ENCODE data around the gene RGL4.

RGL4 gene

DNA sequence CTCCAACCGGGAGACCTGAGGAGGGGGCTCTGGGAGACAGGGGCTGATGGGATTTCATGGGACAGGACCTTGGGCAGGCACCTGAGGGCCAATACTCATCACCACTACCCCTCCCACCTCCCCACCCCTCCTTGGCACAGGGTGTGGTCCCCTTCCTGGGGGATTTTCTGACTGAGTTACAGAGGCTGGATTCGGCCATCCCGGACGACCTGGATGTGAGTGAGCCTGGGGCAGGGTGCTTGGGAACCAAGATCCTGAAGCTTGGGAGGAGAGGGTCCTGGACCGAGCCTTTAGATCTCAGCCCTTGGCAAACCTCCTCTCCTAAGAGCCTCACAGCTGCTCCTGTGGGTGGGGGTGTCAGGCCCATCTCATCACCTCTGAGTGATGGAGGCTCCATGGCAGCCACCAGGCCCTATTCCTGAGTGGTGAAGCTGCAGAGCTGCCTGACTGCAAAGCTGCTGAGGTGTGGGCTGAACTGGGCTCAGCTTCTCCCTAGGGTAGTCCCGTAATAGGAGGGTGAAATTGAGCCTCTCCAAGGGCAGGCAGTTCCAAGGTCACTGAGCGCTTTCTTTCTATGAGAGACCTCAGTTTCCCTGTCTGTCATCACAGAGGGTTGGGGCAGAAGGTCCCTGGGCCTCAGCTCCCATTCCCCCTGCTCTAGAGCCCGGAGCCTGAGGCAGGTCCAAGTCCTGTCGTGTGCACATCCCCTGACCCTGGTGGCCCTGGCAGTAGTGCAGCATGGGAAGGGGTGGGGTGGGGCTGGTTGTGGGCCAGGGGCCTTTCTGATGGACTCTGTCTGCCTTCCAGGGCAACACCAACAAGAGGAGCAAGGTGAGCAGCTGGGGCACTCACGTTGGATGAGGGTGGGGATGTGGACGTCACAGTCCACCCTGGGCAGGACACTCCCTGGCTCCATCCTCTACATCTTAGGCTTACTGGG, 6.5 kb downstream of the RGL4 start:
- DNase-seq (ENCODE audit: low read depth in 3 of 3, low spot score in 1 of 3): no peak

DNA sequence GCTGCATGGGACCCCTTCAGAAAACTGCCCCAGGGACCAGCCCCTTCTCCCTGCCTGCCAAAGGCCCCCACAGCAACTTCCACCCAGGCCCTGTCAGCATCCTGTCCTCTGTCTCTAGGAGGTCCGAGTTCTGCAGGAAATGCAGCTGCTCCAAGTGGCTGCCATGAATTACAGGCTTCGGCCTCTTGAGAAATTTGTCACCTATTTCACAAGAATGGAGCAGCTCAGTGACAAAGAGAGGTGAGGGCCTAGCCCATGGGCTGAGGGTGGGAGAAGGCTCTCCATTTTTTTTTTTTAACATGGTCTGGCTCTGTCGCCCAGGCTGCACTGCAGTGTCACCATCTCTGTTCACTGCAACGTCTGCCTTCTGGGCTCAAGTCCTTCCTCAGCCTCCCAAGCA, 7.3 kb downstream of the RGL4 start:
- no peak for DNase-seq (ENCODE audit: low read depth in 3 of 3, low spot score in 1 of 3)

DNA sequence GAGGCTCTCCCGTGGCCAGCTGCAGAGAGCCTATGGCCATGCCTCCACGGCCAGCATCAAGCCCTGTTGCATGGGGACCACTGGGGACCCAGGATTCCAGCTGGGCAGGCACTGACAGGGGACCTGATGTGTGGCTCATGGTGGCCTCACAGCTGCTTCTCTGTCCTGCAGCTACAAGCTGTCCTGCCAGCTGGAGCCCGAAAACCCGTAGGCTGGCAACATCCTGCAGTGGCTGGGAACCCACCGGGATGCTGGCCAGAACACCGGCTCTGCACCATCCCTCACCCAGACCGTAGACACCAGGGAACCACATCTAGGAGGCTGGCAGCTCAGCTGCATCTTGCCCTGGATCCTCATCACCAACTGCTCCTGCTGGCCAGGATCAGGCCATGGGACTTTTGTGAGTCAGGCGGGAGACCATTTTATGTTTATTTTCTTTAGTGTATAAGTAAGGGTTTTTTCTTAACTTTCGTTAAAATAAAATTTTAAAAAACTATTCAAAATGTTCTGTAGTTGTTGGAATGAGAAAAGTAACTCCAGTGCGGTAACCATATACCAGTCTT, 7.9 kb downstream of the RGL4 start:
- DNase-seq (ENCODE audit: low read depth in 3 of 3, low spot score in 1 of 3): no peak

DNA sequence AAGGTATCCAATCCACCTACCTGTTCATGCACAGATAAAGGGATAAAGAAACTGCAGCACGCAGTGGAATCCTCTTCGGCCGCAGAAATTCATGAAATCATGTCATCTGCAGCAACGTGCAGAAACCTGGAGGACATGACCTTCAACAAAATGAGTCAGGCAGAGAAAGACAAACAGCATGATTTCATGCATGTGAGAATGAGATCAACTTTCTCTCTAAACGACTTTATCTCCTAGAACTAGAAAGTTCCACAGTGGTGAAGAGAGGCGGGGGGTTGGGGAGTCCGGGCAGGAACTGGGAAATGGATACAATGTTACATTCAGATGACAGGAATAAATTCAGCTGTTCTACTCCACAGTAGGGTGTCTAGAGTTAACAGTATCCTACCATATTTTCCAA, 9.9 kb downstream of the RGL4 start:
- no peak for DNase-seq (ENCODE audit: low read depth in 3 of 3, low spot score in 1 of 3)

DNA sequence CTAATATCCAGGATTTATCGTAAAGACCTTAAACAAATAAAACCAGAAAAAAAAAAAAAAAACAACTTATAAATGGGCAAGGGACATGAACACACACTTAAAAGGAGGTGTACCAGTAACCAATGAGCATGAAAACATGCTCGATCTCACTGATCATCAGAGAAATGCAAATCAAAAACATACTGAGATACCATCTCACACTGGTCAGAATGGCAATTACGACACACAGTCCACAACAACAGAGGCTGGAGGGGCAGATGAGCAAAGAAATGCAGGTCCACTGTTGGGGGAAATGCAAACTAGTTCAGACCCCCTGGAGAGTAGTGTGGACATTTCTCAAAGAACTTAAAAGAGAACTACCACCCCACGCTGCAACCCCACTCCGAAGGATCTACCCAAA, 13.2 kb downstream of the RGL4 start:
- DNase-seq (ENCODE audit: low read depth in 3 of 3, low spot score in 1 of 3): no peak

DNA sequence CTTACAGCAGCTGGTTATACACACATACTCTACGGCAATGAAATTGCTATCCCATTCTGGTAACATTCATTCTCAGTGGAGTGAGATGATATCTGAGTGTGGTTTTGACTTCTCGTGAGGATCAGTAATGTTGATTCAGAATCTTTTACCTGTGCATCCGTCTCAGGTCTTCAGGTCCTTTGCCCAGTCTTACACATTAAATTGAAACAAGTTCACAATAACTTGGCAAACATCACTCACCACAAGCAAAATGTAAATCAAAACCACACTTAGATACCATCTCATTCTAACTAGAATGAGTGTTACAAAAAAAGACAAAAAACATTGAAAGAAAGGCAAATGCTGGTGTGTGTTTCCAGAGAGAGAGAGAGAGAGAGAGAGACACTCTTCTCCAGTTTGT, 14.0 kb downstream of the RGL4 start:
- DNase-seq (ENCODE audit: low read depth in 3 of 3, low spot score in 1 of 3): no peak

DNA sequence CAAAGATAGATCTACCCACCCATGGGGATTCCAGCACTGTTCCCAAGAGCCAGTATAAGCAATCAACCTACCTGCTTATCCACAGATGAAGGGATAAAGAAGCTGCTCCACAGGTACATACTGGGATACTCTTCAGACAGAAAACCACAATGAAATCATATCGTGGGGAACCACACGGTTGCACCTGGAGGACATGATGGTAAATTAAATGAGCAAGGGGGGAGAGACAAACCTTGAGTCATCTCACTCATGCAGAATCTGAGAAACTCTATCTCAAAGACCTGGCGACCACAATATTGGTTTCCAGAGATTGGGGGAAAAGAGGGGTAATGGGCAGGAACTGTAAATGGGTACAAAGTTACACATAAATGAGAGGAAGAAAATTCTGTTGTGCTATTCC, 14.5 kb downstream of the RGL4 start:
- no peak for DNase-seq (ENCODE audit: low read depth in 3 of 3, low spot score in 1 of 3)

DNA sequence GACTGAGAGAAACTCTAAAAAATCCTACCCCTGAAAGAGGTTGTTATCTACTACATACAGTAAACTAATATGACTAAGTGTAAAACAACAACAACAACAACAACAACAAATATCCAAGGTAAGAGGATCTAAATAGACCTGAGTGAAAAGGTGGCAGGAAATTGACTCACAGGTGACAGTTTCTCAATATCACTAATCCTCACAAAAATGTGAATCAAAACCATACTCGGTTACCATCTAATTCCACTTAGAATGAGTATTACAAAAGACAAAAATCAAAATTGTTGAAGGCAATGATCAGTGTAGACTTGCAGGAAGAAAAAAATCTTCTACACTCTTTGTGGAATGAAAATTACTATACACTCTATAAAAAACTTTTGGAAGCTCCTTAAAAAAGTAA, 17.5 kb downstream of the RGL4 start:
- no peak for DNase-seq (ENCODE audit: low read depth in 3 of 3, low spot score in 1 of 3)

DNA sequence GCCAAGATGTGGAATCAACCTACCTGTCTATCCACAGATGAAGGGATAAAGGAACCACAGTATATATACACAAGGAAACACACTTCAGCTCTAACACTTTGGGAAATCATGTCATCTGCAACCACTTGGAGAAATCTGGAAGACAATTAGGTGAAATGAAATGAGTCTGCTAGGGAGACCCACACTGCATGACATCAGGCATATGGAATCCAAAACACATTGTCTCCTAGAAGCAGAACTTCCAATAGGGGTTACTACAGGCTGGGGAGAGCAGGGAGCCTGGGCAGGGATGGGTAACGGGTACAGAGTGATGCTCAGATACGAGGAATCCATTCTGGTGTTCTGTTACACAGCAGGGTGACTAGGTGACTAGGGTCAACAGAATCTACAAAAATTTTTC, 18.3 kb downstream of the RGL4 start:
- DNase-seq (ENCODE audit: low read depth in 3 of 3, low spot score in 1 of 3): no peak

DNA sequence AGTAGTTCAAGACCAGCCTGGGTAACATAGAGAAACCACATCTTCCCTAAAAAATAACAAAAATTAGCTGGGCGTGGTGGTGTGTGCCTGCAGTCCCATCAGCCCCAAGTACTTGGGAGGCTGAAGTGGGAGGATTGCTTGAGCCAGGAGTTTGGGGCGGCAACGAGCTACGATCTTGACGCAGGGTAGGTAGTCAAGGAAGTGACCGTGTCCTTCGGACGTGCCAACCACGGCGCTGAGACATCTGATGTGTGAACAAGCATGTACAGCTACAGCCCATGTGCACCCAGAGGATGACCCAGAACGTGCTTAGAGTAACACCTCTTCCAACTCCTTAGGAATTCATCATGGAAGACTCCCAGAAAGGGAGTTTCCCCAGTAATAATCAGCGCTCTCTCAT, 21.4 kb downstream of the RGL4 start:
- no peak for DNase-seq (ENCODE audit: low read depth in 3 of 3, low spot score in 1 of 3)

DNA sequence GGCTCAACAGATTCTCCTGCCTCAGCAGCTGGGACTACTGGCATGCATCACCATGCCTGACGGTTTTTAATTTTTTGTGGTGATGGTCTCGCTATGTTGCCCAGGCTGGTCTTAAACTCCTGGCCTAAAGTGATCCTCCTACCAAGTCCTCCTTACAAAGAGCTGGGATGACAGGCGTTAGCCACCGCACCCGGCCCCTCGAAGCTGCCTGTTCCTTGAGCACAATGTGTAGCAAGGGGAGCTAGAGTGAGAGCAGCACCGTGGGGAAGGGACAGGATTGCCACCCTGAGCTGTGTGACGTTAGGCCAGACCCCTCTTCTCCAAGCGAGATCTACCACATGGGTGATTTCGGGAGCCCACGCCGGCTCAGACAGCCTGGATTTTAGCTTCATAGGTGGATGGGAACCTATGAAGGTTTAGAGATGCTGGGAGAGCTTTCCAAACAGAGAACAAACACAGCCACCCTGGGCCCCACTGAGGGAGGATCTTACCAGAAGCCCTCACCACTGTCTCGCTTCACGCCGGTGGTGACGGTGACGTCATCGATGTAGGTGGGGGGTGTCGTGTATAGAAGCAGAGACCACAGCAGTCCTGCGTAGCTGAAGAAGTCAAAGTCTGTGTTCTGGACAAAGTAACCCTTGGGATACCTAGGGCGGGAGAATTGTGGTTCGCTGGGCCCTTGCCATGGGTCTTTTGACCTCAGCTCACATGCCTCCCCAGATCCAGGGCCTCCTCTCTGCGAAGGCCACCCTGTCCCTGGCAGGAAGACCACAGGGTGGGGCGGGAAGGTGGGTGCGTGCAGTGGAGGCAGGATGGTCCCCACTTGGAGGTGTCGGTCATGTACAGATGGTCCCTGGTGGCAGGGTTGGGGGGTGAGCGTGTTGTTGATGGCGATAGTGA, 23.1 kb downstream of the RGL4 start:
- no peak for DNase-seq (ENCODE audit: low read depth in 3 of 3, low spot score in 1 of 3)

DNA sequence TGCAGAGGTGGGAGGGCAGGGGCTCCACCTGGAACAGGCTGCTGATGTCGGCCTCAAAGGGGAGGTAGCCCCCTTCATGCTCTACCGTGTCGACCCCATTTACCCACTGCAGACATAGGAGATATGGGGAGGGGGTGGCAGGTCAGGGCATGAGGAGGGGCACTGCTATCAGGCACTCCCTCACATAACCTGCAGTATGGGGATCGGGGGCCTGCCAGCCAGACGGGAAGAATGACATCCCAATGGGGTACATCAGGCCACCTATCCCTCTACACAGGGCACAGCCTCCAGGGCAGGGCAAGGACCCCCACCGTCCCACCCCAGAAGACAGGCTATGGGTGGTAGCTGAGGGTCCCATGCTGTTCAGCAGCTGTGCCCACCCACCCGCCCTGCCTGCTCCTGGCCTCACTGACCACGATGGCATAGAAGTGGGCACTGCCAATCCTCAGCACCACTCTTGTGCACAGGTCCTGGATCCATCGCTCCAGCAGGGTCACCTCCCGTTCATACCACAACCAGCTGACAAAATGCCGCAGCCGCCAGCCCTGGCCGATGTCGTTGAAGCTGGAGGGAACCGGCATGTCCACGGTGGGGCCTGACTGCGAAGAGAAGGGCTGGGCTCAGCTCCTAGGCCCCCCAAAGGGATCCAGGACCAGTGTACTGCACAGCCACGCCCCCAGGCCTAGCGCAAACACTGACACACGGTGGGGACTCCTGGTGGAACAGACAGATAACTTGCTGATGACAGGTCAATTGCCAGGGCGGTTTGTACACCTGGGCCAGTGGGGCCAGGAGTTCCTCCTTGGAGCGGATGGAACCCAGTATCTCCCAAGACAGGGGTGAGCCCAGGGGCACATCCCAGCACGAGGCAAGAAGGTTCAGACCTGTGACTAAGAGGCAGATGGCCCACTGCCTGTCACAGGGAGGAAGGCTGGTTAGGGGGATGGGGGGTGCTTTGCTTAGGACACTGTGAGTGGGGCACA, 24.1 kb downstream of the RGL4 start:
- no peak for DNase-seq (ENCODE audit: low read depth in 3 of 3, low spot score in 1 of 3)

DNA sequence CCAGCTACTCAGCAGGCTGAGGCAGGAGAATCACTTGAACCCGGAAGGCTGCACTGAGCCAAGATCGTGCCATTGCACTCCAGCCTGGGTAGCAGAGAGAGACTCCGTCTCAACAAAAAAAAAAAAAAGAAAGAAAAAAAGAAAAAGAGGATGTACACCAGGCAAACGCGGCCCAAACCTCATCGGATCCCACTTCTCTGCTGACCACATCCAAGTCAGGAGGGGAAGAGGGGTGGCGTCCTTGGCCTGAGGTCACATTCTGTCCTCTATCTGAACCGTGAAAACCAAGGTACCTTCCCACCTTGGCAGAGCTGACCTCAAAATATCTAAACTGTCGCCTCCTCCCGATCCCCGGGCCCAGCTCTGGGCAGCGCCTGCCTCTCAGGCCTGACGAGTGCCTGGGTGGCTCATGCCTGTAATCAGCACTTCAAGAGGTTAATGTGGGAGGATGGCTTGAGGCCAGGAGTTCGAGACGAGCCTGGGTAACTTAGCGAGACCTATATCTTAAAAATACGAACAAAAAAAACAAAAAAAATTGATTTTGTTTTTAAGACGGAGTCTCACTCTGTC, 25.1 kb downstream of the RGL4 start:
- DNase-seq (ENCODE audit: low read depth in 3 of 3, low spot score in 1 of 3): no peak

DNA sequence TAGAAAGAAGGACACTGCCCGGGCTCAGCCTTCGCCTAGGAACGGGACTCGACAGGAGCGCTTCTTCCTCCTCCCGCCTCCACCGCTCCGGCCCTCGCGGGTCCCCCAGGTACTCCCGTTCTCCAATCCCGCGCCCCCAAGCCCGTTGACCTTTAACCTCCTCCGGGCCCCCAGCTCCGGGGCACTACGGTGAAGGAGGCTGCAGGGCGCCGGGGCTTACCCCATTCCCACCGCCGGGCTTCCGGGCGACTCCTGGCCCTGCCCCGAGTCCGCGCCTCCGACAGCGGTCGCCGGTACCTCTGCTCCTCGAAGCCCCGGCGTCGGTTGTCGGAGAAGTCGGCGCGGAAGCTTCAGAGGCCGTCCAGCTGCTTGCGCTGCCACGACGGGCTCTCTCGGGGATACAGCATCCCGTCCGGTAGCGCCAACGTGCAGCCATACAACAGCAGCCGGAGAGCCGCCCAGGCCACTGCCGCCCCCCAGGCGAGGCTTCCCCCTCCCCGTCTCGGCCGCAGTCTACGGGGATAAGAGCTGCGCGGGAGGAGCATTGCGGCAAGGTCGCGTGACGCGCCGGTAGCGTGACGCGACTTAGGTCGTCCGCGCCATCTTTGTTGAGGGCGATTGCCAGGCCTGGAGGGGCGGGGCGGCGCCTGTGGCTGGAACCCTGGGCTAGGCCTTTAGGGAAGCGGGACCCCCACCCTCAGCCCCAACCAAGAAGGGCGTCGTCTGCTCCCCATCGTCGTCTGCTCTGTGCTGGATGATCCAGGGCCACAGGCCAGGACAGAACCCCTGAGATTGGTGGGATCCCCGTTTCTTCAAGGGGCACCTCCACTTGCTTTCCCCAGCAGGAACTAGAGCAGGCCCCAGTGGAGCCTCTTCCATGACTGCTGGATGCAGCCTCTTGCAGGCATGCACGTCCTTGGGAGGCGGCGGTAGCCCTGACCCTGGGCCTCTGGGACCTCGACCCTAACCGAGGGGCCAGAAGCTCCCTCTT, 26.3 kb downstream of the RGL4 start:
- DNase-seq (ENCODE audit: low read depth in 3 of 3, low spot score in 1 of 3): peak; percentile 24 to 74 (median 62)

DNA sequence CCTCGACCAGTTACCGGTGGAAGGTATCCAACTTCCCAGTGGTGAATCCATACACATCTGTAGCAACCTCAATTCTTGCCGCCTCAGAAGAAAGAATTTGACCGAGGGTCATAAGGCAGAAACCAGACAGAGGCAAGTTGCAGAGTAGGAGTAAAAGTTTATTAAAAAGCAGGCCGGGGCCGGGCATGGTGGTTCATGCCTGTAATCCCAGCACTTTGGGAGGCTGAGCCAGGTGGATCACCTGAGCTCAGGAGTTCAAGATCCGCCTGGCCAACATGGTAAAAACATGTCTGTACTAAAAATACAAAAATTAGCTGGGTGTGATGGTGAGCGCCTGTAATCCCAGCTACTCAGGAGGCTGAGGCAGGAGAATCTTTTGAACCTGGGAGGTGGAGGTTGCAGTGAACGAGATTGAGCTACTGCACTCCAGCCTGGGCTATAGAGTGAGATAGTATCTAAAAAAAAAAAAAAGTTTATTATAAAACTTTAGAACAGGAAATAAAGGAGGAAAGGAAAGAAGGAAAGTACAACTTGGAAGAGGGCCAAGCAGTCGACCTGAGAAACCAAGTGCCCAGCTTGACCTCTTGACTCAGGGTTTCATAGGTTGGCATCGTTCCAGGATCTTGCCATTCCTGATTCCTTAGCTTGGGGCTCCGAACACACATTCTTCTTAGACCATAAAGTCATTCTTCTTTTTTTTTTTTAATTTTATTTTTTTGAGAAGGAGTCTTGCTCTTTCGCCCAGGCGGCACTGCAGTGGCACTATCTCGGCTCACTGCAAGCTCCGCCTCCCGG, 27.8 kb downstream of the RGL4 start:
- DNase-seq (ENCODE audit: low read depth in 3 of 3, low spot score in 1 of 3): no peak

DNA sequence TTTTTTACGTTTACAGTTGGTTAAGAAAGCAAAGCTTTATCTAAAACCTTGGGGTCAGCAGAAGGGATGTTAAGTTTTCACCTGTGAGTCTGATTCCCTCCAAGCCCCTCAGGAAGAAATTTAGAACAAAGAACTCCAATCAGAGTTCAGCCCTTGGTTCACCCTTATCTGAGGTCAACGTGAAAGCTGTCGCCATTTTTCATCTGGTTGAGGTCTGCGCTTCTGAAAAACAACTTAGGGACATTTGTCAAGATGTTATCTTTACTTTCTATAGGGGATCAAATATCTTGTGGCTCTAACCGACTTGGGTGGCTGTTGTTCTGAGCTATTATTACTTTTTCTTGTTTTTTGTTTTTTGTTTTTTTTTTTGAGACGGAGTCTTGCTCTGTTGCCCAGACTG, 30.0 kb downstream of the RGL4 start:
- no peak for DNase-seq (ENCODE audit: low read depth in 3 of 3, low spot score in 1 of 3)

DNA sequence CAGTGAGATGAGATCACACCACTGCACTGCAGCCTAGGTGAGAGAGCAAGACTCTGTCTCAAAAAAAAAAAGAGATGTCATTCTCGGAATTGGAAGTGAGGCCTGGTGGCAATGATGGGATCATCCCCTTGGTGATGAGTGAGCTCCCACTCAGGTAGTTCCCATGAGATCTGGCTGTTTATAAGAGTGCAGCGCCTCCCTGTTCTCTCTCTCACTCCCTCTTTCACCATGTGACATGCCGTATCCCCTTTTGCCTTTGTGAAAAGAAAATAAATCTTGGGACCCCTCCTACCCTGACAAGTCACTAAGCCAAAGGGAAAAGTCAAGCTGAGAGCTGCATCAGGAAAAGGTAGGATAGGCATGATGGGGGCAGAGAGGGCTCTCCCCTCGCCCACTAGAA, 31.3 kb downstream of the RGL4 start:
- no peak for DNase-seq (ENCODE audit: low read depth in 3 of 3, low spot score in 1 of 3)

DNA sequence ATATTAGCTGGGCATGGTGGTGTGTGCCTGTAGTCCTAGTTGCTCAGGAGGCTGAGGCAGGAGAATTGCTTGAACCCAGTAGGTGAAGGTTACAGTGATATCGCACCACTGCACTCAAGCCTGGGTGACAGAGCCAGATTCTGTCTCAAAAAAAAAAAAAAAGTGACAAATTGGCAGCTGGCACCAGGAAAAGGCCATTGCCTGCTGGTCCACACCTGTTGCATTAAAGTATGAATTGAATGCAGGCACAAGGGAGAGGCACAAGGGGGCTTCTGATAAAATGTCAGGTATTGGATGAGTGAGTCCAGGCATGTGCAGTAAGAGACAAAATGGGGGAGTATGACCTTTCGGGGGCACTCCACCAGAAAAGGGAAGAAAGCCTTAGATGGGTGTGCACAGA, 31.9 kb downstream of the RGL4 start:
- DNase-seq (ENCODE audit: low read depth in 3 of 3, low spot score in 1 of 3): no peak
